ENCODE data around the gene RGL1.

Gene RGL1

GRCh38 chr1:183821889-183822611, 17.1 kb downstream of the RGL1 start:
- no peak for DNase-seq (ENCODE audit: low spot score)

- no peak for DNase-seq (ENCODE audit: low spot score)
Measured at GRCh38 chr1:183824291-183824690, 19.4 kb downstream of the RGL1 start.

GRCh38 chr1:183827801-183828200, 22.9 kb downstream of the RGL1 start:
- DNase-seq (ENCODE audit: low spot score) = no peak

DNA sequence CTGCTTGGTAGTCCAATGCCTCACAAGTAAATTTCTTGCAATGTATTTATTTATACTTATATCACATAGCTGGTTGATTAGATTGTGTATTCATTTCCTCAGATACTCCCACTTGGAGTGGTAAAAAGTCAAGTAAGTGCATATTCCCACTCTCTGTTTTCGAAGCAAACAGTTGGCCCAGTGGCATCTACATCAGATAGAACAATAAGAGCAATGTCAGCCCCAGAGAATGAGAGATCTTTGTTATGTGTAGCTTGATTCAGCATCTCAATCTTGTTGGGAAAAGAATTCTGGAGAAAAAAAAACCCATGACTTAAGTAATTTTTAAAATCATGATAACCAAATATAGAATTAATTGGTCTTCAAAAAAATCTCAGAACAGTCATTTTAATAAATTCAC, 25.5 kb downstream of the RGL1 start:
- DNase-seq (ENCODE audit: low spot score) = no peak

DNA sequence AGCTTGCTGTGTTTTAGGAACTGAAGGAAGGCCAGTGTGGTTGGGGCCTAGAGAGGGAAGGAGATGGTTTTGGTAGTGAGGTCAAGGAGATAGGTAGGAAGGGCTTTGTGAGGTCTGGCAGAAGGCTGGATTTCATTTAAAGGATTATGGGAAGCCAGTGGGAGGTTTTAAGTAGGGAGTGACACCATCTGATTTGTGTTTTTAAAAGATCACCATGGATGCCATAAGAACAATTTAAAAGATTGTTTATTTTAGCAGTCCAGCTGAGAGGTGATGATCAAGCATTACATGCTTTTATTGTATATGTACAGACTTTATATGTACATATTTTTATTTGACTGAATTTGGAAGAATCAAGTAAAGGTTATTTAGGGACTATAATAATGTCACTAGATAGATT, 26.4 kb downstream of the RGL1 start:
- DNase-seq (ENCODE audit: low spot score) = no peak

DNA sequence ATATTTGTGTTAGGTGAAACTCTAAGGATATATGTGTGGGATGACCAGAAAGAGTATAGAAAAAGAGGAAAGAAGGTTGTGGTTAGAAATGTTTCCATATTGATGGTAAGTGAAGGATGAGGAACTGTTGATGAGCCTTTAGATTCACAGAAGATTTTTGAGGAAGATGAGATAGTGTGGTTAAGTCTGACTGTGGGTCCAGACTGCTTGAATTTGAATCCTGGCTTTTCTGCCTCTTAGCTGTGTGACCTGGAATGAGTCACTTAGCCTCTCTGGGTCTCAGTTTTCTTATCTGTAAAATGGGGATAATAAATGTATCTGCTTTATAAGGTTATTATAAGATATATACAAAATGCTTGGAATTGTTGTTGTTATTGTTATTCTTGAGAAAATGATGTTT, 27.5 kb downstream of the RGL1 start:
- DNase-seq (ENCODE audit: low spot score) = no peak

DNA sequence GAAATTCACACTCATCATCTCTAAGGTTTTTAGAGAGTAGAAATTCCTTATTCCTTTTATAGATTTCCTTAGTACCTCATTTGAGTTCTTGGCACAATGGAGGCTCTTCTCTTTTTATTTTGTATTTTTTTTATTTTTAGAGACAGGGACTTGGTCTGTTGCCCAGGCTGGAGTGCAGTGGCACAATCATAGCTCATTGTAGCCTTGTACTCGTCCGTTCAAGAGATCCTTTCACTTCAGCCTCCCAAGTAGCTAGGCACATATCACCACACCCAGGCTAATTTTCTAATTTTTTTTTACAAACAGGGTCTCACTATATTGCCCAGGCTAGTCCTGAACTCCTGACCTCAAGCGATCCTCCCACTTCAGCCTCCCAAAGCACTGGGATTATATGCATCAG, 29.6 kb downstream of the RGL1 start:
- no peak for DNase-seq (ENCODE audit: low spot score)

DNA sequence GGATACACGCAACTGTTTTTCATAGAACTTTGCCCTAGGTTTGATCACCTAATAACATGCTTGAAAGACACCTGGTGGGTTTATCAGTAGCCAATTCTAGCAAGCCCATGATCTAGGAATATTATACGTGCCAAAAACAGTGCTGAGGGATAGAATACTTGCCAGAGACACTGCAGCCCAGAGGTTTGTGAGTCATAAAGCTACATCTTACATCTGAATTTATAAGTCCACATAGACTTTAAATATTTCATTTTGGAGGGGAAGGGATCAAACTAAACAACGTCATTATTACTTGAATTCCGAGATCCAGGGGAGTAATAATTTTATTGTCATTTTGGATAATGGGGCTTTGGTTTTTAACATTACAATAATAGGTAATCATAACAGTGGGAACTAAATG, 31.7 kb downstream of the RGL1 start:
- no peak for DNase-seq (ENCODE audit: low spot score)

DNA sequence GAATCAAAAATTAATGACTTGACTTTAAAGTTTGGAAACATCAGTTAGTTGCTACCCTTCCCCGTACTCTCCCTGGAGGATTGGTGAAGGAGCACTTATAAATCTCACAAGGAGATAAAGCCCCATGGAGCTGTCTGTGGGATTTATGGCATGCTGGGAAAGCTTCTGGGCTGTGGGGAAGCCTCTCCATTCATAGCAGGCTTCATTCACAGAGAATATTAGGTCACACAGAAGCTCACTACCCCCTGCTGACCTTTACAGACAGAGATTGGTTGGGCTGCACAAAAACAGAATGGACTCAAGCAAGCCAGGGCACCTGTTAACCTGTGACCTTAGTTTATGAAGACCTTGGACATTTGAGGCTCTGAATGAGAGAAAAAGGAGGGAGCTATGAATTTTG, 32.1 kb downstream of the RGL1 start:
- no peak for DNase-seq (ENCODE audit: low spot score)

- DNase-seq (ENCODE audit: low spot score) = no peak
Measured at GRCh38 chr1:183838221-183838620, 33.3 kb downstream of the RGL1 start.

GRCh38 chr1:183840140-183840539, 35.2 kb downstream of the RGL1 start:
- DNase-seq (ENCODE audit: low spot score) = no peak

- no peak for DNase-seq (ENCODE audit: low spot score)
Measured at GRCh38 chr1:183841550-183841949, 36.6 kb downstream of the RGL1 start.

DNA sequence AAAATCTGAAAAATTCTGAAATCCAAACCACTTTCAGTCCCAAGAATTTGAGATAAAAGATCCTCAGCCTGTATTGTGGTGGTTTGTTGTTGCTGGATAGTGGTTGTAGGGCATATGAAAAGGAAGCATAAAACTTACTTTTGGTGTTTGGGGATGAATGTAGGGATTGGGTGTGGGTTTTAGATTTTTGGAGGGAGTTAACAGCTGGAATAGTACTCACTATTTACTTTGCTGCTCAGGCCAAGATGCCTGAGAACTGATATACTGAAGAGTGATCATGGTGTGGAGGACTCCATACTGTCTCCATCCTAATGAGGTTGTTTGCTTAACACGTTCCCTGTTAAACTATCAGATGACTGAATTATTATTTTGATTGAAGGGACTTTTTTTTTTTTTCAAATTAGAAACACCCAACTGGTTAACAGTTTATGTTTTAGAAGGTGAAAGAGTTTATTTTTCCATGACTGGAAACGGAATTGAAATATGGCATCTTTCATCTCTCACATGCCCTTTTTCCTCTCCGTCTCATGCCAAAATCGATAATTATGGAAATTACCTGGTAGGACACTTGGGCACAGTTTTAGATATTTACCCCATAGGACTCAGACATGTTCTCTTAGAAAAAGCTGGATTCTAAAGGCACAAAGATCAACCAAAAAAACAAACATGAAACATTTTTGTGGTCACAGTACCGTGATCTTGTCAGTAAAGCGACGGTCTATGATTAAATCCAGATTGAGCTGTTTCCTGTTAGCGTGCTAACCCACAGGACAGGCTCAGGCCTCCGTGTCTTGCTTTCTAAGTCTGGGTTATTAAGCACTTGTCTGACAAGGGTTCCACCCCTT, 37.3 kb downstream of the RGL1 start:
- DNase-seq (ENCODE audit: low spot score) = no peak

- DNase-seq (ENCODE audit: low spot score) = no peak
Measured at GRCh38 chr1:183842795-183843144, 37.9 kb downstream of the RGL1 start.

DNA sequence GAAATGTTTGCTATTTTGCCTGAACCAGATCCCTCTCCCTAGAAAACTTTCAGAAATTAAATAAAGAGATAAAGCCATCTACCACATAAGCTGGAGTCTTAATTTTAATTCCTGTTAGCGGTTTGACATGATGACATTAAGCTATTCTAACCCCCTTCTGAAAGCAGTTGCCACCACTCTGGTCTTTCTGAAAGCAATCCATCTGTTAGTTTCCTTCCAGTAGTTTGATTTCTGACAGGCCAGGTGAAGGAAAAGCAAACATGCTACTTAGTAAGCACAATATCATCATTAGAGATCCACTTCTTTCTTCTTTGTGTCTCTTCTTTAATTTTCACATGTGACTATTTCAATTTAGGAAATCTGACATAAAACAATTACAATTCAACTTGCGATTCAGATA, 39.9 kb downstream of the RGL1 start:
- DNase-seq (ENCODE audit: low spot score) = no peak

DNA sequence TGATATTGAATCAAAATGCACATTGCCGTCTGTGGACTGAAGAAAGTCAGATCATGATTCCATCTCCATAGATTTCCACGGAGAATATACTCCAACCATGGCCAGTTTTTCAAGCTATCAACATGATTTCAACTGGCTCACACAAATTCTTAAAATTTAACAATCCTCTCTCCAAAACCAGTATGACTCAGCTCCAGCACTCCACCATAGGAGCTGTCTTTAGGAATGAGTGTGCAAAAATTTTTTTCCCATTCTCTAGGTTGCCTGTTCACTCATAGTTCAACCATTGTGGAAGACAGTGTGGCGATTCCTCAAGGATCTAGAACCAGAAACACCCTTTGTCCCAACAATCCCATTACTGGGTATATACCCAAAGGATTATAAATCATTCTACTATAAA, 40.8 kb downstream of the RGL1 start:
- no peak for DNase-seq (ENCODE audit: low spot score)

- DNase-seq (ENCODE audit: low spot score) = no peak
Measured at GRCh38 chr1:183847641-183848040, 42.7 kb downstream of the RGL1 start.

DNA sequence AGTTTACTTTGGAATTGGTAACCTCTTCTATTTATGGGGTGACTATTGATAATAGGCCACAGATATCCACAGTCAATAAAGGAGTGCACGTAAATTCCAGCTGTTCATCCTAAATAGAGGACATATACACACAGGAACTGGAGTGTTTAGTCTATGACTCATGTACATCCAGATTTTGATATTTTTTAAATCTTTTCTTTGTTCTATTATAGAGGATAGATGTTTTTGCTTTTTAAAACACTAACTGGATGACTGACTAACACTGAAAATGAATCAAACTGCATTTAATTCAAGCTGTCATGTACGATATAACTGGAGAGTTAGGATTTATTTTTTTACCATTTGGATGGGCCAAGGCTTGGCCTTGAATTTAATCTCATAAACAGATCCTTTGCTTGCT, 45.9 kb downstream of the RGL1 start:
- DNase-seq (ENCODE audit: low spot score) = no peak

GRCh38 chr1:183859119-183859518, 54.2 kb downstream of the RGL1 start:
- DNase-seq (ENCODE audit: low spot score) = no peak

DNA sequence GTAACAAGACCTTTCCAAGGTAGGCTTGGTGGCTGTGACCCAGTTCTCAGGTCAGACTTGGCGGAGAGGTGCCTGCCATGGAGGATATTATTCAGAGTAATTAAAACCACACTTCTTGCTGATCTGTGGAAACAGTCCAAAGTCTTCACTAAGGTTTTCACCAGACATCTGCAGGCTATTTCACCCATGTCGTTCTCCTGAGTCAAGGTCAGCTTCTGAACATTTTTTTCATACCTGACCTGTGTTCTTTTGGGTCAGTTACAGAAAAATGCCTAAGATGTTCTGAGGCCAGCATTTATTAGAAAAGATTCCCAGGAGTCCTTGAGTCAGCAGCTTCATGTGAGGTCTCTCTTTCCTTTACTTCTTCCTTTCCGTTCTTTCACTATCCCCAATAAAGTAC, 54.9 kb downstream of the RGL1 start:
- no peak for DNase-seq (ENCODE audit: low spot score)

DNA sequence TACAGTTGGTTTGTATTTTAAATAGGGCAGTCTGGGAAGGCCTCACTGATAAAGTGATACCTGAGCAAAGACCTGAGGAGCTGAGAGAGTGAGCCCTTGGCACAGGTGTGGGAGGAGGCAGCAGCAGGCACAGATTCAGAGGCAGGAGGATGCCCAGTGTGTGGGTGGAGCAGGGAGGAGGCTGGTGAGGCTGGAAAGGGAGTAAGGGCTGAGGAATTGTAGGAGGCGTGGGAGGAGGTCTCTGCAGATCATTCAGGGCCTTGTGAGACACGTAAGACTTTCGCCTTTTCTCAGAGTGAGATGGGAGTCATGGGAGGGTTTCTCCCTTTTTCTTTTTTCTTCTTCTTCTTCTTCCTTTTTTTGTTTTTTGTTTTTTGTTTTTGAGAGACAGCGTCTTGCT, 58.0 kb downstream of the RGL1 start:
- DNase-seq (ENCODE audit: low spot score) = no peak

DNA sequence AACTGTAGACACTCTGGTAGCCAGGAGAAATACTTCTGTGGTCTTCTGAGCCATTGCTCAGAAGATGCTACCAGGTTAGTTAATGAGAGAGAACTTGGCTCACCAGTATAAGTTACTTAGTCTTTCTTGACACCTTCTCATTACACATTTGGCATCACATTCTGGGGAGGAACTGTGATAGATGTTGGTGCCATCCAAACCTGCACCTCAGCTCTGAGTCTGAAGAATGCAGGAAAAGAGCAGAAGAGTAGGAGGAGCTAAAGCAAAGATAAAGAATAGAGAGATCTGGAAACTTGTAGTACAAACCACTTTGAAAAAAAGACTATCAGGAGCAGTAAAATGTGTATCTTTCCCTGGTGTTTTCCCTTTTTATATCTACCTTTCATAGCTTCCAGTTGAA, 58.9 kb downstream of the RGL1 start:
- no peak for DNase-seq (ENCODE audit: low spot score)

DNA sequence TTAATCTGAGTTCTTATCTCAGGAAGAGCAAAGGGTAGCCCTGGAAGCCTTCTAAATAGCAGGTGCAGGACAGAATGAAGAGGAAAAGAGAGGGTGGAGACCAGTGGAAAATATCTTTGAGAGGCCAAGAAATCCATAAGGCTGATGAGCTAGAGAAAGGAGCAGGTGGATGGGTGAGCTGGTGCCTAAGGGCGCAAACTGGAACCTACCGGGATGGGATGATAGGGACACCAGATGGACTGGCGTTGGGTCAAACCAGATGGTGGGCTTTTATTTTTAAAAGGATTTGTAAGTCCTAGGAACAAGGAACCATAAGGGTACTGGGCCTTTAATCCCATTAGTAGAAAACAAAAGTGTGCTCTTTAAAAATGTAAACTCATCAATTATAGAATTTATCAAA, 59.7 kb downstream of the RGL1 start:
- DNase-seq (ENCODE audit: low spot score) = no peak

GRCh38 chr1:183869230-183869629, 64.3 kb downstream of the RGL1 start:
- DNase-seq (ENCODE audit: low spot score) = no peak
